Measurements from ENCODE around the gene DLGAP4. TPM values are rescaled to one million over a fixed set of nuclear protein-coding genes. Genes with fewer than 3 reads are reported as not detected.

Gene DLGAP4
- total and polyA plus RNA-seq, 9 of the 15 experiments (the other 6 are each of a cell fraction or from before 2014, with no cell fraction given) = 0.31 to 34.1 (median 4.5) TPM

DNA sequence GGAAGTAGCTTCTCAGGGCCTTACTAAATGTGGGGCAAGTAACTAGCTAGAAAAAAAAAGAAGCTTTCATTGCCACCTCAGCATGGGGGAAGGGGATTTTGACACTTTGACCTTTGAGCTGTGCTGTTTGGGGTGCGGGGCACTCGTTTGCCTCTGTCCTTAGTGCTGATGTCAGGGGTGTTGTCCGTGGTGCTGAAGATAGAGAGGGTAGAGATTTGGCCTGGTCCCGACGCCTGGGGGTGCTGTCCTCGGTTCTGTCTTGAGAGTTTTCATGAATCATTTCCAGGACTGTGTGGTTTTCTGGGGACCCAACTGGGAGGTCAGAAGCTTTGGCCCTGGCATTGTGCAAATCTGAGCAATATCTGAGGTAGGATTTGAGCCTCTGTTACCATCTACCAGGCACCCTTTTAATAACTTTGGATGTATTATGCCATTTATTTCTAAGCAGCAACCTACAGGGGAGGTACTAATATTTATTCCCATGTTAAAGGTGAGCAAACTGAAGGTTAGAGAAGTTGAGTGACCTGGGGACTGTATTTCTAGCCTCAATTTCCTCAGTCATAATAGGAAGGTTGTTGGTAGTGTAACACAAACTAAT, 78.0 kb downstream of the DLGAP4 start (continued):
- TF ChIP-seq HBP1 (CRISPR knock-in tag; IDR thresholded peaks at IDR 0.05) (0 out of 2 replicates have a peak, but pooled peaks have one; percentile 23), EP400 (IDR thresholded peaks at IDR 0.05) (no peak), STAG1 (CRISPR knock-in tag; IDR thresholded peaks at IDR 0.05; ENCODE audit: borderline replicate concordance) (peak; percentile 96), EHMT2 (IDR thresholded peaks at IDR 0.05) (peak; percentile 100), TCF3 (CRISPR knock-in tag; IDR thresholded peaks at IDR 0.05) (peak; percentile 66), ZEB2 (IDR thresholded peaks at IDR 0.05) (no peak), GTF3C2 (IDR thresholded peaks at IDR 0.05; ENCODE audit: borderline replicate concordance, extremely low read depth, insufficient read length) (no peak), SOX6 (IDR thresholded peaks at IDR 0.05) (no peak), MLLT1 (IDR thresholded peaks at IDR 0.05) (no peak)
- TF ChIP-seq, protein P1, sequence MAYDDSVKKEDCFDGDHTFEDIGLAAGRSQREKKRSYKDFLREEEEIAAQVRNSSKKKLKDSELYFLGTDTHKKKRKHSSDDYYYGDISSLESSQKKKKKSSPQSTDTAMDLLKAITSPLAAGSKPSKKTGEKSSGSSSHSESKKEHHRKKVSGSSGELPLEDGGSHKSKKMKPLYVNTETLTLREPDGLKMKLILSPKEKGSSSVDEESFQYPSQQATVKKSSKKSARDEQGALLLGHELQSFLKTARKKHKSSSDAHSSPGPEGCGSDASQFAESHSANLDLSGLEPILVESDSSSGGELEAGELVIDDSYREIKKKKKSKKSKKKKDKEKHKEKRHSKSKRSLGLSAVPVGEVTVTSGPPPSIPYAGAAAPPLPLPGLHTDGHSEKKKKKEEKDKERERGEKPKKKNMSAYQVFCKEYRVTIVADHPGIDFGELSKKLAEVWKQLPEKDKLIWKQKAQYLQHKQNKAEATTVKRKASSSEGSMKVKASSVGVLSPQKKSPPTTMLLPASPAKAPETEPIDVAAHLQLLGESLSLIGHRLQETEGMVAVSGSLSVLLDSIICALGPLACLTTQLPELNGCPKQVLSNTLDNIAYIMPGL (CRISPR knock-in tag; IDR thresholded peaks at IDR 0.05) = peak; percentile 99
- TF ChIP-seq, protein P2, sequence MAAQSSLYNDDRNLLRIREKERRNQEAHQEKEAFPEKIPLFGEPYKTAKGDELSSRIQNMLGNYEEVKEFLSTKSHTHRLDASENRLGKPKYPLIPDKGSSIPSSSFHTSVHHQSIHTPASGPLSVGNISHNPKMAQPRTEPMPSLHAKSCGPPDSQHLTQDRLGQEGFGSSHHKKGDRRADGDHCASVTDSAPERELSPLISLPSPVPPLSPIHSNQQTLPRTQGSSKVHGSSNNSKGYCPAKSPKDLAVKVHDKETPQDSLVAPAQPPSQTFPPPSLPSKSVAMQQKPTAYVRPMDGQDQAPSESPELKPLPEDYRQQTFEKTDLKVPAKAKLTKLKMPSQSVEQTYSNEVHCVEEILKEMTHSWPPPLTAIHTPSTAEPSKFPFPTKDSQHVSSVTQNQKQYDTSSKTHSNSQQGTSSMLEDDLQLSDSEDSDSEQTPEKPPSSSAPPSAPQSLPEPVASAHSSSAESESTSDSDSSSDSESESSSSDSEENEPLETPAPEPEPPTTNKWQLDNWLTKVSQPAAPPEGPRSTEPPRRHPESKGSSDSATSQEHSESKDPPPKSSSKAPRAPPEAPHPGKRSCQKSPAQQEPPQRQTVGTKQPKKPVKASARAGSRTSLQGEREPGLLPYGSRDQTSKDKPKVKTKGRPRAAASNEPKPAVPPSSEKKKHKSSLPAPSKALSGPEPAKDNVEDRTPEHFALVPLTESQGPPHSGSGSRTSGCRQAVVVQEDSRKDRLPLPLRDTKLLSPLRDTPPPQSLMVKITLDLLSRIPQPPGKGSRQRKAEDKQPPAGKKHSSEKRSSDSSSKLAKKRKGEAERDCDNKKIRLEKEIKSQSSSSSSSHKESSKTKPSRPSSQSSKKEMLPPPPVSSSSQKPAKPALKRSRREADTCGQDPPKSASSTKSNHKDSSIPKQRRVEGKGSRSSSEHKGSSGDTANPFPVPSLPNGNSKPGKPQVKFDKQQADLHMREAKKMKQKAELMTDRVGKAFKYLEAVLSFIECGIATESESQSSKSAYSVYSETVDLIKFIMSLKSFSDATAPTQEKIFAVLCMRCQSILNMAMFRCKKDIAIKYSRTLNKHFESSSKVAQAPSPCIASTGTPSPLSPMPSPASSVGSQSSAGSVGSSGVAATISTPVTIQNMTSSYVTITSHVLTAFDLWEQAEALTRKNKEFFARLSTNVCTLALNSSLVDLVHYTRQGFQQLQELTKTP (IDR thresholded peaks at IDR 0.05; ENCODE audit: low read depth in 1 of 2, partially characterized antibody in 2 of 2) = peak in 1 of 2 experiments; percentile 100

All from K562 (cell line).